Effector CD4-positive, alpha-beta T cell (primary cell): ENCODE data around the gene SERPINB6.
"Not testable (repeated sequence)": the region's sequence is repeated elsewhere in the genome, so short reads cannot be mapped to it uniquely, and the experiment has no call there.

ENCODE experiments used
- DNase-seq: peaks from one replicate; pipeline ENCODE4 v3.0.0-alpha.2; 2020

The SERPINB6 gene

DNA sequence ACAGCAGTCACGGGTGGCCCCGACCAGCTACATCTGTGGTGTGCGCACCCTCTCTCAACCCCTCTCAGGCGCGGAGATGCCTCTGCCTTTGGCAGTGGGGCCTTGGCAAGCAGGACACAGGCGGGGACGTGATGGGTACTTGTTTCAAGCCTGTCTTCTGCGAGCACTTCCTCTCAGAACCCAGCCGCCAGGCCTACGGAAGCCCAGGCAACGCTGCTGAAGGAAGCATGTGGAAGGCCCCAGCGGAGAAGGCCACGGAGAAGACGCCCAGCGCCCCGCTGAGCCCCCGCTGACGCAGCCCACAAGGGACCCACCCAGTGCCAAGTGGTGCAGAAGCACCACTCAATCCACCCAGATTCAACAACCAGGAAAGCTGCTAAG lies 13.0 kb downstream of the SERPINB6 start:
- no peak for DNase-seq

DNA sequence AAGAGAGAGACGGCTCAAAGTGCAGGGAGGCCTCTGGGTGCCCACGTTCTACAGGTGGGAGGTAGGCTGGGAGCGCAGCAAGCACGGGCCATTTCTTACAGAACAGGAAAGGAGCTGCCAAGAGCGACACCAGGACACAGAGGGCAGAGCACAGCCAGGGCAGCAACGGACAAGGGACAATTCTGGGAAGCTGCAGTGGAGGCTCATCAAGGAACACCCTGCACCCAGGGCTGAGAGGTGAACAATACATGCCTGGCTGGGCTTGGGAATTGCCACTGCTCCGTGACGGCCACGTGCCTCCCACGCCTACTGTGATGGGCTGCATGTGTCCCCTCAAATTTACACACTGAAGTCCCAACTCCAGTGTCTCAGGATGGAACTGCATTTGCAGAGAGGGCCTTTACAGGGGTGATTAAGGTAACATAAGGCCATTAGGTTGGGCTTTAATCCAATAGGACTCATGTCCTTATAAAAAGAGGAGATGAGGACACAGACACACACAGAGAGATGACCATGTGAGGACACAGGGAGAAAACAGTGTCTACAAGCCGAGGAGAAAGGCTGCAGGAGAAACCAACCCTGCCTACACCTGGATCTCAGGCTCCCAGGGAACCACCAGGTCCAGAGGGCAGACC lies 13.6 kb downstream of the SERPINB6 start:
- no peak for DNase-seq

DNA sequence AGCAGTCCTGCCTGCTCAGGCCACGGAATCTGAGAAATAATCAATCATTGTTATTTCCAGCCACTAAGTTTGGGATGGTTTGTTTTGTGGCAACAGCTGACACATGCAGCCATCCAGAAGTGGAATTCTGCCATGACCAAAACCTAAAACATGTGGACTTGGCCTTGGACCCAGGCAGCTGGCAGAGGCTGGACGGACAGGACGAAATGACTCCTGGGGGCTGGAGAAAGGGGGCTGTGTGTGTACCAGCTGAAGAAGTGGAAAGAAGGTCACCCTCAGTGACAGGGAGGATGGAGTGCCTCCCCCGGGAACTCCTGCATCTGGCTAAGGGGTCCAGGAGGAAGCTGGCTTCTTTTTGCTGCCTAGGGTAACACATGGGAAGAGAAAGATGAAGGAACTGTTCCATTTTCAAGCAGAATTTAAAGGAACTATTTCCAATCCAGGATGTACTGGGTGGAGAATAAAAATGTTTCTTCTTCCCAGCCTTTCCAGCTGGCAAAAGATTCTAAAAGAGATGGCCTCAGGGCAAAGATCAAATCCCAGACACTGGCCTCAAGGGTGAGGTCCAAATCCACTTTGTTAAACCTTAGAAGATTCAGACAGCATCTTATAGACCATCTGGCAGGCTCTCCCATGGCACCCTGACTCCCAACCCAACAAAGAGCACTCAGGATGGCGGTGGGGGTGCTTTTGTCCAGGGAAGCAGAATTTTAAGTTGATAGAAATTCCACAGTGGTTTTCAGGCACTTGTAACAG lies 14.3 kb downstream of the SERPINB6 start:
- DNase-seq: no peak

DNA sequence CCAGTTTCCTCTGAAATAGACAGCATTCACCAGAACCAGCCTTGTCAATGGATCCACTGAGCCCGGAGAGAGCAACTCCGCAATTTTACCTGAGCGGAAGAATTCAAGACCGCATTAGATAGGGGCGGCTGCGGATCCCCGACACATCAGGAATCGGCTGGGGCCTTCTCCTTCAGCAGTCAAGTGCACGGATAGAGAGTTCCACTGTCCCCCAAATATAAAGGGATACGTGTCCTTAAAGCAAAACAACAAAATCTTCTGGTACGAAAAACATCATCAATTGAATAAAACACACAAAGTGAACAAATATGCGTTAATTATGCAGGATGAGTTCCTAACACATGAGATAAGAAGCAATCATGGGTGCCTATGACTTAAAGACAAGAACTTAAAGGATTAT lies 18.3 kb downstream of the SERPINB6 start:
- DNase-seq: no peak

DNA sequence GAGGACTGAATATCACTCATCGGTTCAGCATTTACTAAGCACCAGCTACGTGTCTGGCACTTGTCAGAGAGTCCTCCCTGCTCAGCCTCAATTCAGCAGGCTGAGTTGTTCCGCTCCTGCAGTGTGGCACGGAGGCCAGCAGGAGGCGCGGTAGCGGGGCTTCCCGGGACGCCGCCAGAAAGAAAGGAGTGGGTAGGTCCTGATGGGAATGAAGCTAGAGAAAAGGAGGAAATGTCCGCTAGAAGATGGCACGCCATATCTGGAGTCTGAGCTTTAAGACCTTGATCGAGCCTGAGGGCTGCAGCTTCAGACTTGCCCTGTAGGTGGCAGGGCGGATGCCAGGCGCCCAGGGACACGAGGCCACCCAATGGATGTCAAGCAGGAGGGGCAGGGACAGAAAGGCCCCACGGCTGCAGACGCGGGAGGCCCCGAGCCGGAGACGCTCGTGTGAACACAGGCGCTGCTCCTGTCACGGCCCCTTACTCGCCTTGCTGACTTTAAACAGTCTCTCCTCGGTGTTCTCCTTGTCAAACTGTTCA lies 18.7 kb downstream of the SERPINB6 start:
- no peak for DNase-seq

DNA sequence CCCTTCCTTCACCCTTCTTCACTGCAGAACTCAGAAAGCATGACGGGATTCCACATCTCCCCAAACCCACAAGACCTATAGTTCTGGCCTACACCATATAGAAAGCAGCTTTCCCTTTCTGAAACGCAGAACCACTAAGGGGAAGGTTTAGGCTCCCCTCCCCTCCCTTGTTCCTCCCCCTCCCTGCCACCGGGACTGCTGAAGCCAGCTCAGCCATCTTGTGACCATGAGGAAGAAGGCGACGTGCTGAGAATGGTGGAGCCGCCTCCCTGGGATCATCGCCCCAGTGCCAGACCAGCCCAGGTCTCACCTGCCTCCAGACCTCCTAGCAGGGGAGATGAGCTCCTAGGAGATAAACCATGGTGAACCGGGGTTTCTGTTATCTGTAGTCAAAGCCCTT lies 19.6 kb downstream of the SERPINB6 start:
- no peak for DNase-seq

DNA sequence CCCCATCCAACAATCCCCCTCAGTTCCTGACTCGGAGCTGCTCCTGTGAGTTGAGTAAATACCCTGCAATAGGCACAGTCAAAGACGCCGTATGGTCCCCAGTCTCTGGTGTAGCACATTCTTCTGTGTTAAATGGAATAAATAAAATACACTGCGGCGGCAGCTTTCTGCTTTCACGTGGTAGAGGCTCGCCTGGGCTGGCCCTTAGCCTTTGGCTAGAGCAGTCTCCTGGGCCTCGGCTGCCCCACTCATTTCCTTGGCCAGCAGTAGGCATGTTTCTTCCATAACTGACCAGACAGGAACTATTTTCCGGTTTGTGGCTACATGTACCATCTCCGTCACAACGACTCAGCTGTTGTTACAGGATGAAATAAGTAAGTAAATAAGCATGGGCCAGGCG lies 20.7 kb downstream of the SERPINB6 start:
- DNase-seq: no peak

DNA sequence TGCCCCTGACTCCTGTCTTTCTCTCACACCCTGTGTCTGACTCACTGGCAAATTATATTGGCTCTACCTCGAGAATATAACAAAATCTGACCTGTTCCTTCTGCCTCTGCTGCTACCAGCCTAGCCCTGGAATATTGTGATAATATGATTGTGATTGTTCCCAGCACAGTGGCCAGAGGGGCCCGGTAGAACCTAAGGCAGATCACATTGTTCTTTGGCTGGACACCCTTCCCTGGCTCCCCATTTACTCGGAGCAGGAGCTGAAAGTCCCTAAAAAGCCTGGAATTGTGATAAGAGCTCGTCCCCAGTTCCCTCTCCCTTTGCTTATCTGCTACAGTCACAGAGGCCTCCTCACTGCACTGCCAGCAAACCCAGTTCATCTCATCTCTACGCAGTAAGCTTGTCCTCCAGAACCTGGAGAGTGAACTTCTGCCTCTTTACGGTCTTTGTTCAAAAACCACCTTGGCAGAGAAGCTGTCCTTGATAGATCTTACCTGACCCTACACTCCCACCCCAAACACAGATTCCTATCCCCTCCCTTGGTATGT lies 21.8 kb downstream of the SERPINB6 start:
- DNase-seq: no peak

DNA sequence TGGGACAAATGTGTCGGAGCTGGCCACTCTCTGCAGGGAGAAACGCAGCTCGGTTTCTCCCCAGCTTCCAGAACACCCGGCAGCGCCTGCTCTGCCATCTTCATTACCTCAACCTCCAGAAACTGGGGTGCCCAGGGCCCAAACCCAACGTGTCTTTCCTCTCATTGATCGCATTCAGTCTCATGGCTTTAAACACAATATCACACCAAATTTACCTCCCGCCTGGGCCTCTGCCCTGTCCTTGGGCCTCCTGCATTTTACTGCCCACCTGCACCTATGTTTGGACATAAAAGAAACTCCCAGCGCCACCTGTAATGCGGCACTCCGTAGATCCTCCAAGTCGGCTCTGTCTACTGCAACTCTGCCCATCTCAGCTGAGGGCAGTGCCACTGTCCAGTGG lies 22.2 kb downstream of the SERPINB6 start:
- DNase-seq: no peak

DNA sequence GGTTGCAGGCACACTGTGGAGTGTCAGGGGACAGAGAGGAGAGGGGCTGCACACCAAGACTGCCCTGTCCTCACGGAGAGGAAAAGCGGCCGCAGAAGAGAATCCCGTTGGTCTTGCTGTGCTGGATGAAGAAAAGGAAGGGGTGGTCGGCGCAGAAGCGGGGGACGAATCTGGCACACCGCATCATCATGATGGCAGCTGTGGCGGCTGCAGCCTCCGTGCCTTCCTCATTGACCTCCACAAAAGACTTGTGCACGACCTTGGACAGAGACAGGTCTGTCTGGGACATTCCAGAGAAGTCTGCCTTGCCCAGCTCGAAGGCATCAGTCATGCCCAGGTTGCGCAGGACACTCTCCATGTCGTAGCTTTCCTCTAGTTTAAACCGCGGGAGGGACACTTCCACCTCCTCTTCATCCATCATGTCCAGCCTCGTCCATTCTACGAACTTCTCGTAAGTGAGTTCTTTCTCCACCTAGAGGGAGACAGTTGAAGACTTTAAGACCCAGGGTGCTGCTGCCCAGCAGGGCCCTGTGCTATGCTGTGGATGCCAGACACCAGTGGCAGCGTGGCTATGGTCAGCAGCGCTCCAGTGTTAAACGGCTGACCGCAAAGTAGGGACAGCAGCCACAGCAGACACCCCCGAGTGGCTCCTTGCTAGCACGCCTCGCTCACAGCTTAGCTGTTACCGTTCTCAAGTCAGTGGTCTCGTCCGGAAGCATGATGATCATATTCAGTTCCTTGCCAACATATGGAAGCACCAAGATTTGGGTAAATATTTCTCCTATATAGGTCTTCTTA lies 22.9 kb downstream of the SERPINB6 start:
- DNase-seq: no peak

DNA sequence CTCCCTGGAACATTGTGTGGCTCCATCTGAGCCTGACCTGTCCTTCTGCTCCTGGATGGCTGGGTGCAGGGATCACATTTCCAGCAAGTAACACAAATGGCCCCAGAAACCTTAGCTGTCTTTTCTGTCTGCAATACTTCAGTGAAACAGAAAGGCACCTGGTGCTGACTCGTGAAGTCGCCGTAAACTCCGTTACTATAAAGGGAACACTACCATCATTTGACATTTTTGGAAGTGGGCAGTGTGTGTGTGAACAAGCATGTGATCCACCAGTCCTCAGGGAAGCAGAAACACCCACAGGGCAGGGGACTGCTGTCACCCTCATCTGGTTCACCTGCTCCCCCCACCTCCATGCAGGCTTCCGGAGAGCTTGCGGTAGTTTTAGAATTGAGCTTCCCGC lies 23.9 kb downstream of the SERPINB6 start:
- DNase-seq: no peak

DNA sequence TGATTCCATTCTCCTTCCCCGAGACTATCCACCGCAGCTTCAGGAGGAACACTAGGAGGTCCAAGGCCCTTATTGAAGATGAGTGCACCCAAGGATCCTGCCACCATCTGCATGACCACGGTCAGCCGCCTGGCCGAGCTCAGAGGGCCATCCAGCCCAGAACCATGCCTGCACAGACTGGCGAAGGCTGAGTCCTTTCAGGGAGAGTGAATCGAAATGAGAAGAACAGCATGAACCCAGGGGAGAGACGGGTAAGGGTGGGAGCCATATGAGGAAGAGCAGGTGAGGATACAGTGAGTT lies 26.3 kb downstream of the SERPINB6 start:
- no peak for DNase-seq

DNA sequence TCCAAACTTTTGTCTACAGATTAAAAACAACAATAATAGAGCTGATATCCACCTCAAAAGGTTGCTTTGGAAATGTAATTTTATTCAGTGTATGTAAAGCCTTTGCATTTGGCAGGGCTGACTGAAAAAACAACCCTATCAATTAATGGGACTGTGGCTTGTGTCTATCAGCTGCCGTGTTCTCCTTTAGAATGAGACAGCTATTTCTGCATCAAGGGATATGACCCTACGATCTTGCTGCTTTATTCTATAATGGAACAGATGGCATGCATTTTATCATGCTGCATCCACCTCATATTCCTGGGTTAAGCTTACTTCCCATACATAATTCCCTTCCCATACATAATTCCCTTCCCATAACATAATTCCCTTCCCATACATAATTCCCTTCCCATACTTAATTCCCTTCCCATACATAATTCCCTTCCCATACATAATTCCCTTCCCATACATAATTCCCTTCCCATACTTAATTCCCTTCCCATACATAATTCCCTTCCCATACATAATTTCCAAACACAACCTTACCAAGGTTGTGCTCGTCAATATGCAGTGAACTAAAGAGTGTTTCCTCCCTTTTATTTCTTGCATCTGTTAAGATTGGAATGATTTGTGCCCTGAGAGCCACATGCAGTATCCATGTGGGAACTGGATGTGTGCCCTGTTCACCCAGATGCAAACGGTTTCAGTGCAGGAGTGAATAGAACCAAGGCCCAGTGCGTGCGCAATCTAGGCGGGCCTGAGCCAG lies 26.8 kb downstream of the SERPINB6 start:
- no peak for DNase-seq

DNA sequence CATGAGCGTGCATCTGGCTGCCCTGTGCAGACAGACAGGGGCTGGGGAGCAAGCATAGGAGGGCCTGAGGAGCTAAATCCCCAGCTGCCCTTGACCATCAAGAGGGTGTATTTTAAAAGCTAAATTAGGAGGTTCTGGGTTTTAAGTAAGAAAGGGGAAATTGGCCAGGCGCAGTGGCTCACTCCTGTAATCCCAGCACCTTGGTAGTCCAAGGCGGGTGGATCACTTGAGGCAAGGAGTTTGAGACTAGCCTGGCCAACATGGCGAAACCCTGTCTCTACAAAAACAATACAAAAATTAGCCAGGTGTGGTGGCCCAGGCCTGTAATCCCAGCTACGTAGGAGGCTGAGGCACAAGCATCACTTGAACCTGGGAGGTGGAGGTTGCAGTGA lies 27.8 kb downstream of the SERPINB6 start:
- no peak for DNase-seq

DNA sequence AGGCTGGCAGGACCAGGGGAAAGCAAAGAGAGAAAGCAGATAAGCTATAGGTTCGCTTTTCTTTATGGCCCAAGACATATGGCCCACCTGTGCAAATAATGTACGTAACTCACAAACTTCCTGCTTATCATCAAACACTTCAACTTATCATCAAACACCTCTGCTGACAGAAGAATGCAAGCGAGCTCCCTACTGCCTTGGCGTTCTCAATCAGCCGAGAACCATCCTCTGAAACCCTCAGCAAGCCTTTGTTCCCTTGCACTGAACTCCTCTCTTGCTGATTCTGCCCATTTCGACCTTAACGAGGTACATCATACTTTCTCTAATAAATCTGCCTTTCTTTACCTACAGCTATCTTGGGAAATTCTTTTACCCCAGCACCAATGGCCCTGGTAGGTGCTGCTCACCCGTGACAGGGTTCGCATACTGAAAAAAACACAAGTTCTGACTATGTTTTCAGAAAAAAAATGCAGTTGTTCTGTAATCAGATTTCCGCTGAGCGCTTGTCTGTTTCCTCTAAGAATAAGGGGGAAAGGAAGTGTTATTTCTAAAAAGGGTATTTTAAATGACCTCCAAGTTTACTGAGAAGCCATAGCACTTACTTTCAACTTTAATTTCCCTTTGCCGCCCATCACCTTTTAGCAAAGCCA lies 28.3 kb downstream of the SERPINB6 start:
- DNase-seq: no peak

DNA sequence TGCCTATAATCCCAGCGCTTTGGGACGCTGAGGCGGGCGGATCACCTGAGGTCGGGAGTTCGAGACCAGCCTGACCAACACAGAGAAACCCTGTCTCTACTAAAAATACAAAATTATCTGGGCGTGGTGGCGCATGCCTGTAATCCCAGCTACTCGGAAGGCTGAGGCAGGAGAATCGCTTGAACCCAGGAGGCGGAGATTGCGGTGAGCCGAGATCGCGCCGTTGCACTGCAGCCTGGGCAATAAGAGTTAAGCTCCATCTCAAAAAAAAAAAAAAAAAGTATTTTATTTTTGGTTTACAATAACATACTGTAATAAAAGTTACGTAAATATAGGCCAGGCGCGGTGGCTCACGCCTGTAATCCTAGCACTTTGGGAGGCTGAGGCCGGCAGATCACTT lies 29.3 kb downstream of the SERPINB6 start:
- DNase-seq: not testable (repeated sequence)

DNA sequence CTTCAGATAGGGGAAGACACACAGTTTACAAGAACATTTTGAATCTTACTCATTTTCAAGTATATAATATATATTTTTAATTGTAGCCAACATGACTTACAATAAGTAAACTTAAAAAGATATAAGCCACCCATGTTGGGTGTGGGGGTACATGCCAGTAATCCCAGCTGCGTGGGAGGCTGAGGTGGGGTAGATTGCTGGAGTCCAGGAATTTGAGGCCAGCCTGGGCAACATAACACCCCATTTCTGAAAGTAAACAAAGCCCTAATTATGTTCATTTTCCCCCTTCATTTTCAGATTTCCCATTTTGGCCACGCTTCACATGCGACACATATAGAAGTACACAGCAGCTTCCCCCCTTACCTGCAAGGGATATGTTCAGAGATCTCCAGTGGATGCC lies 30.5 kb downstream of the SERPINB6 start:
- no peak for DNase-seq

DNA sequence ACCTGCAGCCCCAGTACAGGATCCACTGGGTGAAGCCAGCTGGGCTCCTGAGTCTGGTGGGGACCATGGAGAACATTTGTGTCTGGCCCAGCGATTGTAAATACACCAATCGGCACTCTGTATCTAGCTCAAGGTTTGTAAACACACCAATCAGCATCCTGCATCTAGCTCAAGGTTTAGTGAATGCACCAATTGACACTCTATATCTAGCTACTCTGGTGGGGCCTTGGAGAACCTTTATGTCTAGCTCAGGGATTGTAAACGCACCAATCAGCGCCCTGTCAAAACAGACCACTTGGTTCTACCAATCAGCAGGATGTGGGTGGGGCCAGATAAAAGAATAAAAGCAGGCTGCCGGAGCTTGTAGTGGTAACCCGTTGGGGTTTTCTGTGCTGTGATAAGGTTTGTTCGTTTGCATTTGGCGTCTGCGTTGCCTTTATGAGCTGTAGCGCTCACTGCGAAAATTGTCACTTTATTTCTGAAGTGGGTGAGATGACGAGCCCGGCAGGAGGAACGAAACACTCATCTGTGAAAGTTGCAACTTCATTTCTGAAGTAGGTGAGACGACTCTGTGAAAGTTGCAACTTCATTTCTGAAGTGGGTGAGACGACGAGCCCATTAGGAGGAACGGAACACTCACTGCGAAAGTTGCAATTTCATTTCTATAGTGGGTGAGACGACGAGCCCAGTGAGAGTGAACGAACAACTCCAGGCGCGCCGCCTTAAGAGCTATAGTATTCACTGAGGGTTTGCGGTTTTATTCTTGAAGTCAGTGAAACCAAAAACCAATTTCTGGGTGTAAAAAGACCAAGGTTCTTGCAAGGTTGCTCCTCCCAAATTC lies 31.1 kb downstream of the SERPINB6 start:
- DNase-seq: peak; percentile 68

DNA sequence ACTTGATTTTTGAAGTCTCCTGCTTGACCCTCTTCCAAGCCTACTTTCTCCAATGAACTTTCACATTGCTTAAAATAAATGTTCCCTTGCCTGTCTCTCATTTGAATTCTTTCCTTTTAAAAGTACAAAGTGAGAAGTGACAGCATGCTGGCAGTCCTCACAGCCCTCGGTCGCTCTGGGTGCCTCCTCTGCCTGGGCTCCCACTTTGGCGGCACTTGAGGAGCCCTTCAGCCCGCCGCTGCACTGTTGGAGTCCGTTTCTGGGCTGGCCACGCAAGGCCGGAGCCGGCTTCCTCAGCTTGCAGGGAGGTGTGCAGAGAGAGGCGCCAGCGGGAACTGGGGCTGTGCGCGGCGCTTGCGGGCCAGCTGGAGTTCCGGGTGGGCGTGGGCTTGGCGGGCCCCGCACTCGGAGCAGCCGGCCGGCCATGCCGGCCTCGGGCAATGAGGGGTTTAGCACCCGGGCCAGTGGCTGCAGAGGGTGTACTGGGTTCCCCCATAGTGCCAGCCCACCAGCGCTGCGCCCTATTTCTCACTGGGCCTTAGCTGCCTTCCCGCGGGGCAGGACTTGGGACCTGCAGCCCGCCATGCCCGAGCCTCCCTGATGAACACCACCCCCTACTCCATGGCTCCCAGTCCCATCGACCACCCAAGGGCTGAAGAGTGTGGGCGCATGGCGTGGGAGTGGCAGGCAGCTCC lies 31.9 kb downstream of the SERPINB6 start:
- no peak for DNase-seq

DNA sequence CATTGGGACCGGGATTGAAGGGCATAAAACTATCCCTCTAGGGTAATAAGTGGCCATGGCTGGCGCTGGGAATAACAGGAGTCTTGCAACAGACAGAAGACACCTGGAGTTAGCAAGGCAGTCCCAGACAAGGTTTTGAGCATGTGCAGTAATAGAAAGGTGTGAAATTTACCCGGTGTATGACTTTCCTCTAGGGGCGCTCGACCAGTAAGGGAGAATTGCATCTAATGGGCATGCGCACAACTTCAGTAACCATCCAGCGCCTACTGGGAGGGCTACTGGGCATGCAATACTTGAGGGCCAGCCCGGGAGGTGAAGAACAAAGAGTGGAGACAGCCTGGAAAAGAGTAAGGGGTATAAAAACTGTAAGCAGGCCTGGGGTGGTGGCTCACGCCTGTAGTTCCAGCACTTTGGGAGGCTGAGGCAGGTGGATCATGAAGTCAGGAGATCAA lies 32.7 kb downstream of the SERPINB6 start:
- DNase-seq: no peak
